B cell (primary cell): ENCODE results near the gene RERE. TPM values are rescaled to one million over a fixed set of nuclear protein-coding genes. Genes with fewer than 3 reads are reported as not detected.

Experiments used
- ATAC-seq: fragments of 200-7000 bp; cut with Tn5 transposase; one replicate; pipeline ENCODE4 v1.10.0; 2021; ENCODE audit warnings: low read depth, mild to moderate bottlenecking, moderate number of reproducible peaks, moderate library complexity
- CTCF ChIA-PET: fragments of 350-600 bp; sonication (Branson Sonifier 250); formaldehyde crosslinking; loops from one replicate; lab custom pipeline; 2021; ENCODE audit warnings: antibody characterized with exemption, inconsistent platforms; lab: Charles Lee
- POLR2A ChIA-PET: fragments of 350-600 bp; sonication (Branson Sonifier 250); formaldehyde crosslinking; loops from one replicate; lab custom pipeline; 2021; ENCODE audit warnings: antibody characterized with exemption; lab: Charles Lee
- DNase-seq: peaks from one replicate; pipeline ENCODE4 v3.0.0; 2013
- H2AFZ ChIP-seq: 2 replicates; pipeline ENCODE4 v1.6.1; 2012; ENCODE audit warnings: mild to moderate bottlenecking, low read depth, low read length; ENCODE audit not compliant: insufficient read depth, poor library complexity, severe bottlenecking
- H3K27ac ChIP-seq, 2 donors: 1 replicate in 1 of 2; 2 replicates in 1 of 2; pipeline ENCODE4 v1.5.1; 2012 to 2013; ENCODE audit warnings: low read length in 2 of 2, mild to moderate bottlenecking in 2 of 2, moderate library complexity in 1 of 2
- H3K27me3 ChIP-seq, 4 experiments: fragments of 200-600 bp in 1 of 4; sonication (generic) in 1 of 4; replicated peaks in 1 of 4; 1 replicate in 2 of 4; 2 replicates in 2 of 4; pipeline versions ENCODE4 v1.6.1 to v1.7.0; 2013 to 2016; ENCODE audit warnings: low read length in 3 of 4, mild to moderate bottlenecking in 2 of 4, mixed read lengths in 1 of 4, moderate library complexity in 1 of 4; ENCODE audit not compliant: insufficient read depth in 4 of 4, control insufficient read depth in 3 of 4; ENCODE audit errors: control extremely low read depth in 1 of 4
- H3K36me3 ChIP-seq, 2 experiments: replicated peaks in 1 of 2; 1 replicate in 1 of 2; 2 replicates in 1 of 2; pipeline versions ENCODE4 v1.6.1 to v1.7.1; 2013; ENCODE audit warnings: low read length in 1 of 2; ENCODE audit not compliant: insufficient read depth in 2 of 2, control insufficient read depth in 1 of 2; ENCODE audit errors: control extremely low read depth in 1 of 2, extremely low read depth in 1 of 2
- H3K4me1 ChIP-seq, 2 donors: fragments of 200-600 bp in 1 of 2; sonication (generic) in 1 of 2; 1 replicate in 1 of 2; 2 replicates in 1 of 2; pipeline versions ENCODE4 v1.5.1 to v1.6.1; 2013 to 2017; ENCODE audit warnings: low read length in 2 of 2; ENCODE audit not compliant: control insufficient read depth in 2 of 2, insufficient read depth in 2 of 2
- H3K4me2 ChIP-seq: replicated peaks from 2 replicates; pipeline ENCODE3; 2012; ENCODE audit warnings: mild to moderate bottlenecking, low read depth, low read length; ENCODE audit not compliant: poor library complexity, severe bottlenecking
- H3K4me3 ChIP-seq, 5 experiments: fragments of 200-600 bp in 1 of 5; sonication (generic) in 1 of 5; 1 replicate in 3 of 5; 2 replicates in 2 of 5; pipeline versions ENCODE4 v1.5.1 to v1.7.0; 2011 to 2016; ENCODE audit warnings: low read length in 4 of 5, mild to moderate bottlenecking in 4 of 5, low read depth in 2 of 5, control low read depth in 1 of 5, moderate library complexity in 1 of 5; ENCODE audit not compliant: insufficient read depth in 1 of 5; ENCODE audit errors: control extremely low read depth in 1 of 5, extremely low read depth in 1 of 5
- H3K79me2 ChIP-seq: fragments of 200-600 bp; sonication (generic); one replicate; pipeline ENCODE4 v1.6.0; 2016; ENCODE audit warnings: low read length; ENCODE audit not compliant: control insufficient read depth, insufficient read depth
- H3K9ac ChIP-seq: fragments of 200-600 bp; sonication (generic); 2 replicates; pipeline ENCODE4 v1.6.1; 2017; ENCODE audit warnings: mild to moderate bottlenecking, low read length, moderate library complexity
- H3K9me3 ChIP-seq, 3 donors: one replicate each; pipeline versions ENCODE4 v1.6.1 to v1.7.1; 2013; ENCODE audit warnings: low read length in 2 of 3; ENCODE audit not compliant: control insufficient read depth in 2 of 3, insufficient read depth in 1 of 3; ENCODE audit errors: control extremely low read depth in 1 of 3
- H4K20me1 ChIP-seq: 2 replicates; pipeline ENCODE4 v1.6.0; 2012; ENCODE audit warnings: mild to moderate bottlenecking, low read length; ENCODE audit not compliant: insufficient read depth, control insufficient read depth, poor library complexity, severe bottlenecking
- H3K27ac Mint-ChIP-seq: one replicate; pipeline ENCODE4 v1.8.0; 2021; ENCODE audit warnings: mixed read lengths
- H3K27me3 Mint-ChIP-seq: one replicate; pipeline ENCODE4 v1.8.0; 2021; ENCODE audit warnings: mixed read lengths
- H3K4me1 Mint-ChIP-seq: one replicate; pipeline ENCODE4 v1.8.0; 2021; ENCODE audit warnings: mixed read lengths
- H3K4me3 Mint-ChIP-seq: one replicate; pipeline ENCODE4 v1.8.0; 2021; ENCODE audit warnings: mixed read lengths
- H3K9me3 Mint-ChIP-seq: one replicate; pipeline ENCODE4 v1.8.0; 2022; ENCODE audit warnings: mixed read lengths; ENCODE audit not compliant: insufficient read depth
- EZH2 ChIP-seq: IDR thresholded peaks from 2 replicates; pipeline ENCODE4 v1.6.1; 2012; ENCODE audit warnings: borderline replicate concordance, low read depth, mild to moderate bottlenecking, moderate library complexity, low read length; ENCODE audit not compliant: insufficient read depth, poor library complexity, severe bottlenecking
- WGBS: methylation state at CpG from one replicate; pipeline ENCODE4 v1.1.5; 2013; ENCODE audit warnings: missing lambda C conversion rate; ENCODE audit not compliant: insufficient coverage; 5-methylcytosine and 5-hydroxymethylcytosine counted together
- intact Hi-C: fragments of 100-400 bp; cut with micrococcal nuclease; formaldehyde crosslinking; loops from one replicate; pipeline ENCODE4 v1.10.0; 2022
- polyA plus RNA-seq: library from polyadenylated mRNA; depleted of rRNA; stranded (reverse); fragments of >200 nt; gene quantifications from 2 replicates; pipeline ENCODE4 v1.2.3, GENCODE V29; 2012
- total RNA-seq, 2 donors: library from RNA; stranded (reverse); fragments of 120-200 nt in 1 of 2; gene quantifications; 1 replicate in 1 of 2; 2 replicates in 1 of 2; pipeline versions ENCODE4 v1.2.3 to v1.2.4, GENCODE V29; 2013 to 2022
- TF ChIP-seq, protein P1 (sequence below): fragments of 200-600 bp; IDR thresholded peaks from one replicate; pipeline ENCODE4 v1.8.0; 2022; ENCODE audit warnings: antibody characterized with exemption, mild to moderate bottlenecking

The RERE gene
- total and polyA plus RNA-seq, 2 donors (not counting 1 experiment from before 2014, with no cell fraction given) = 27.3 to 132 TPM

DNA sequence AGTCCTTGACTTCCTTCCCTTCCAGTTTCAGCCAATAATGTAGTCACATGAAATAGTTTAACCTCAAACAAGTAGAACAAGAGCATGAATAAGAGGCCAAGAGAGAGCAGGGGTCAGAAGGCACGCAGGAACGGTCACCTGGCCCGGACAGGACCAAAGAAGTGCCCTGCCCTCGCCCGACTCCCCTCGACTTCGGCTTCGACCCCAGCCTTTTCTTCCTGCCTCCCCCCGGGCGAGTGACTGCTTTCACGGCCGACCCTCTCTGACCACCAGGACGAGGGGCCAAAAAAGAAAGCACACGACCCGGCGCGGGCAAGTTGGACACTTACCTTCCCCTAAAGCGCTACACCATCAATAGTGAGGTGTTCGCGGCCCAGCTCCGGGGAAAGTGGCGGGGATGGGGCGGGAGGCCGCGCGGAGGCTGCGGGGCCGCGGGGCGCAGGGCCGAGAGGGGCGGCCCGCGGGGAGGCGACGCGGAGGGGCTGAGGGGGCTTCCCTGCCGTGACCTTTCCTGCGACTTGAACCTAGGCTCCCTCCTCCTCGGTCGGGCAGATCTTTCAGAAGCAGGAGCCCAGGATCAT, 519 bp downstream of the RERE start:
- H3K4me3 ChIP-seq = peak overlapping the region; percentile 74 to 99 (median 95)
- H3K4me3 Mint-ChIP-seq = peak overlapping the region; percentile 89
- H3K27me3 Mint-ChIP-seq = peaks cover 1% of the 10 kb centered on the region
- no peaks in the 10 kb centered on the region for H4K20me1 ChIP-seq
- H3K4me2 ChIP-seq = peak overlapping the region; percentile 87
- H3K4me1 Mint-ChIP-seq = peaks cover 40% of the 10 kb centered on the region
- no peaks in the 10 kb centered on the region for H3K27me3 ChIP-seq
- H3K9ac ChIP-seq = peak overlapping the region; percentile 95
- under 1% methylated on average over 40 of the region's 41 CpGs for WGBS
- peak overlapping the region; percentile 90 for H3K27ac Mint-ChIP-seq
- ATAC-seq (no peak), DNase-seq (no peak)
- H3K79me2 ChIP-seq = peaks cover 55% of the 10 kb centered on the region
- no peaks in the 10 kb centered on the region for H3K36me3 ChIP-seq
- CTCF ChIA-PET = interaction anchor here (0.7 to 1.5 kb wide), 2 partner anchors 32 to 407 kb away, joined by 3 read pairs; no protein-coding TSS in a partner anchor
- H3K4me1 ChIP-seq = peaks cover 23 to 25% of the 10 kb centered on the region in 2 donors
- intact Hi-C loops = loop anchor here (1.0 to 10.0 kb wide), 7 partner anchors 61 to 1215 kb away; partner anchors contain the start of genes ENO1, PARK7, UBE4B and VAMP3
- H2AFZ ChIP-seq = peak overlapping the region; percentile 96
- peak overlapping the region; percentile 85 to 95 for H3K27ac ChIP-seq
- no peaks in the 10 kb centered on the region for H3K9me3 ChIP-seq
- no peaks in the 10 kb centered on the region for H3K9me3 Mint-ChIP-seq
- no peak for TF ChIP-seq EZH2
- TF ChIP-seq, protein P1, sequence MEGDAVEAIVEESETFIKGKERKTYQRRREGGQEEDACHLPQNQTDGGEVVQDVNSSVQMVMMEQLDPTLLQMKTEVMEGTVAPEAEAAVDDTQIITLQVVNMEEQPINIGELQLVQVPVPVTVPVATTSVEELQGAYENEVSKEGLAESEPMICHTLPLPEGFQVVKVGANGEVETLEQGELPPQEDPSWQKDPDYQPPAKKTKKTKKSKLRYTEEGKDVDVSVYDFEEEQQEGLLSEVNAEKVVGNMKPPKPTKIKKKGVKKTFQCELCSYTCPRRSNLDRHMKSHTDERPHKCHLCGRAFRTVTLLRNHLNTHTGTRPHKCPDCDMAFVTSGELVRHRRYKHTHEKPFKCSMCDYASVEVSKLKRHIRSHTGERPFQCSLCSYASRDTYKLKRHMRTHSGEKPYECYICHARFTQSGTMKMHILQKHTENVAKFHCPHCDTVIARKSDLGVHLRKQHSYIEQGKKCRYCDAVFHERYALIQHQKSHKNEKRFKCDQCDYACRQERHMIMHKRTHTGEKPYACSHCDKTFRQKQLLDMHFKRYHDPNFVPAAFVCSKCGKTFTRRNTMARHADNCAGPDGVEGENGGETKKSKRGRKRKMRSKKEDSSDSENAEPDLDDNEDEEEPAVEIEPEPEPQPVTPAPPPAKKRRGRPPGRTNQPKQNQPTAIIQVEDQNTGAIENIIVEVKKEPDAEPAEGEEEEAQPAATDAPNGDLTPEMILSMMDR = no peak
- POLR2A ChIA-PET = interaction anchor here (0.6 to 1.0 kb wide), 6 partner anchors 9 to 855 kb away, joined by 4 to 9 read pairs (median 8); no protein-coding TSS in a partner anchor

DNA sequence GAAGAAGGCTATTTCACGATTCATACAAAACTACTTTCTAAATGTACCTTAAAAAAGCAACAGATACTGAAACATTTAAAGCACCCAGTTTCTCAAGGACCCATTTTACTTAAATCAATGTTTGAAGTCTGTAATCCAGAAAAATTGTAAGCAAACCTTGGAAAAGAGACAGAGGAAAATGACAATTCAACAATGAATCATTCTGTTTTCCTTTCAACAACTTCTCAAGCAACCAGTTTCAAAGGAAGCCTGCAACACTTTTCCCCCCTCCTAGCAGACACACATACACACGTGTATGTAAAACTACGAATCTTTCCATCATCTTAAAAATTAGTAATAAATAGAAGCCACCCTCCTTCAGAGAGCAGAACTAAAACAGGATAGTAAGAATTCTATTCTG, 1.2 kb downstream of the RERE start:
- peak overlapping the region; percentile 89 for H3K4me3 Mint-ChIP-seq
- WGBS = no CpG with 5 or more reads among the region's 3 CpGs
- H3K4me1 ChIP-seq = peaks cover 23 to 25% of the 10 kb centered on the region in 2 donors
- H3K79me2 ChIP-seq = peaks cover 61% of the 10 kb centered on the region
- TF ChIP-seq, protein P1 = no peak
- no peak for TF ChIP-seq EZH2
- peaks cover 5% of the 10 kb centered on the region for H4K20me1 ChIP-seq
- H3K9me3 Mint-ChIP-seq = no peaks in the 10 kb centered on the region
- no peaks in the 10 kb centered on the region for H3K27me3 ChIP-seq
- H3K9ac ChIP-seq = peak overlapping the region; percentile 95
- H3K9me3 ChIP-seq = no peaks in the 10 kb centered on the region
- H3K4me3 ChIP-seq = peak overlapping the region; percentile 41 to 99 (median 95)
- H3K27me3 Mint-ChIP-seq = no peaks in the 10 kb centered on the region
- CTCF ChIA-PET = interaction anchor here (1.5 to 2.1 kb wide), 2 partner anchors 33 to 89 kb away, joined by 5 to 18 read pairs; no protein-coding TSS in a partner anchor
- POLR2A ChIA-PET = interaction anchor here (0.6 kb wide), 1 partner anchor 257 kb away, joined by 4 read pairs; no protein-coding TSS in a partner anchor
- peaks cover 43% of the 10 kb centered on the region for H3K4me1 Mint-ChIP-seq
- no peaks in the 10 kb centered on the region for H3K36me3 ChIP-seq
- H2AFZ ChIP-seq = peak overlapping the region; percentile 96
- ATAC-seq (no peak), DNase-seq (no peak)
- intact Hi-C loops = loop anchor here (2.0 to 10.0 kb wide), 5 partner anchors 113 to 1216 kb away; partner anchors contain the start of genes PARK7, UBE4B and VAMP3
- peak overlapping the region; percentile 87 for H3K4me2 ChIP-seq
- peak overlapping the region; percentile 85 to 95 for H3K27ac ChIP-seq
- peak overlapping the region; percentile 90 for H3K27ac Mint-ChIP-seq
